Fibroblast of lung (primary cell): ENCODE measurements around the gene FGF22. TPM values are rescaled to one million over a fixed set of nuclear protein-coding genes. Genes with fewer than 3 reads are reported as not detected.

ENCODE experiments used
- DNase-seq, 2 donors: peaks; one replicate each; pipeline versions ENCODE4 v3.0.0 to v3.0.0-alpha.2; 2010; ENCODE audit warnings: low read depth in 2 of 2
- H2AFZ ChIP-seq: 2 replicates; pipeline ENCODE4 v1.5.1; 2012; ENCODE audit warnings: low read length, control low read depth, inconsistent platforms
- H3K27ac ChIP-seq: 2 replicates; pipeline ENCODE4 v1.5.1; 2011; ENCODE audit warnings: low read length, control low read depth; ENCODE audit not compliant: insufficient read depth
- H3K27me3 ChIP-seq: 2 replicates; pipeline ENCODE4 v1.5.1; 2011; ENCODE audit warnings: mild to moderate bottlenecking, low read length; ENCODE audit not compliant: control insufficient read depth, insufficient read depth
- H3K36me3 ChIP-seq: 2 replicates; pipeline ENCODE4 v1.5.1; 2011; ENCODE audit warnings: low read length; ENCODE audit not compliant: control insufficient read depth, insufficient read depth
- H3K4me1 ChIP-seq: 2 replicates; pipeline ENCODE4 v1.5.1; 2011; ENCODE audit warnings: low read length; ENCODE audit not compliant: control insufficient read depth, insufficient read depth; ENCODE audit errors: extremely low read depth
- H3K4me2 ChIP-seq: 2 replicates; pipeline ENCODE4 v1.5.1; 2011; ENCODE audit warnings: low read length, control low read depth; ENCODE audit not compliant: insufficient read depth; ENCODE audit errors: extremely low read depth
- H3K4me3 ChIP-seq, 4 experiments: fragments of 200-600 bp in 1 of 4; sonication (generic) in 1 of 4; replicated peaks in 1 of 4; 2 replicates each; pipeline ENCODE4 v1.5.1; 2011 to 2016; ENCODE audit warnings: low read length in 4 of 4, low read depth in 3 of 4, mild to moderate bottlenecking in 3 of 4, control low read depth in 2 of 4, inconsistent platforms in 1 of 4, mixed read lengths in 1 of 4; ENCODE audit not compliant: insufficient read depth in 1 of 4; ENCODE audit errors: control extremely low read depth in 1 of 4
- H3K79me2 ChIP-seq: 2 replicates; pipeline ENCODE4 v1.5.1; 2012; ENCODE audit warnings: mild to moderate bottlenecking, low read length, inconsistent platforms; ENCODE audit not compliant: control insufficient read depth, insufficient read depth
- H3K9ac ChIP-seq: 2 replicates; pipeline ENCODE4 v1.5.1; 2011; ENCODE audit warnings: mild to moderate bottlenecking, low read length, control low read depth; ENCODE audit not compliant: insufficient read depth
- H3K9me3 ChIP-seq: 2 replicates; pipeline ENCODE4 v1.5.1; 2012; ENCODE audit warnings: low read depth, low read length; ENCODE audit not compliant: control insufficient read depth, insufficient read depth
- H4K20me1 ChIP-seq: 2 replicates; pipeline ENCODE4 v1.5.1; 2011; ENCODE audit warnings: low read length; ENCODE audit not compliant: control insufficient read depth, insufficient read depth; ENCODE audit errors: extremely low read depth
- CTCF ChIP-seq, 2 donors: IDR thresholded peaks in 1 of 2; conservative IDR thresholded peaks in 1 of 2; 1 replicate in 1 of 2; 2 replicates in 1 of 2; pipeline ENCODE4 v1.5.1; 2011 to 2012; ENCODE audit warnings: low read length in 2 of 2, control low read depth in 1 of 2, inconsistent platforms in 1 of 2, low read depth in 1 of 2, mild to moderate bottlenecking in 1 of 2
- EZH2 ChIP-seq: IDR thresholded peaks from 2 replicates; pipeline ENCODE4 v1.5.1; 2012; ENCODE audit warnings: low read length, control low read depth, mild to moderate bottlenecking; ENCODE audit errors: missing control alignments
- polyA plus RNA-seq, 2 donors: library from polyadenylated mRNA; depleted of rRNA in 1 of 2; stranded (reverse) in 1 of 2; unstranded in 1 of 2; fragments of >200 nt; gene quantifications; 2 replicates each; pipeline ENCODE4 v1.2.1, GENCODE V29; 2011 to 2012; ENCODE audit warnings: missing spikeins in 1 of 2
- total RNA-seq: library from RNA; depleted of rRNA; stranded (reverse); fragments of >200 nt; gene quantifications from 2 replicates; pipeline ENCODE4 v1.2.1, GENCODE V29; 2014

The FGF22 gene
- total and polyA plus RNA-seq, 2 donors (not counting 1 experiment from before 2014, with no cell fraction given) = under 0.01 TPM; not detected in 1

- peaks cover 3% of the 10 kb centered on the region for H4K20me1 ChIP-seq
- H3K9ac ChIP-seq = peak overlapping the region; percentile 42
Observed at GRCh38 chr19:658916-659839, 19.5 kb downstream of the FGF22 start.

DNA sequence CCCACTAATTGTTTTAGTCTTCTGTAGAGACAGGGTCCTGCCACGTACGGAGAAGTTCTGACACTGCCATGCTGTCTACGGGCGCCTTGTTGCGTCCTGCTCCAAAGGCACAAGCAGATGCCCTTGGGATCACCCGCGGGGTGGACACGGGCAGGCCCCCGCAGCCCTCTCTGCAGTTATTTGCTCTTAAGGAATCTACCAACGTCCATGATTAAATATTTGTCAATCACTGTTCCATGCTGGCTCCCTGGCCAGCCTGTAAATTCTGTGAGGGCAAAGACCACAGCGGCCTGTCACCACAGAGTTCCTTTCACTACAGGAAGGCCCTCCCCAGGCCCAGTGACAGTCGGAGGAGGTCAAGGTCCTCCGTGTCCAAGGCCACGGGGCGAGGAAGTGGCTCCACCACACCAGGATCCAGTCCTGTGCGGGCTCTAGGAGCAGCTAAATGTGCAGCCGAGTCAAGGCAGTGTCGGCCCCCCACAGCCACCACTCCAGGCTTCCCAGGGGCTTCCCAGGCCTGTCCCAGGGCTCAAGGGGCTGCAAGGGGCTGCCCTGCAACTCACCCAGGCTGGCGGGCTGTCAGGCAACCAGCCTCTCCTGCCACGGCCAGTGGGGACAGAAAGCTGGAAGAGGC is 21.2 kb downstream of the FGF22 start:
- TF ChIP-seq CTCF (conservative IDR thresholded peaks at IDR 0.05 in 1 of 2, IDR thresholded peaks at IDR 0.05 in 1 of 2; ENCODE audit: low read depth in 1 of 2, low read length in 2 of 2) (no peak), EZH2 (no peak)
- H4K20me1 ChIP-seq = peaks cover 3% of the 10 kb centered on the region
- H3K9ac ChIP-seq = peak overlapping the region; percentile 33
- H3K27ac ChIP-seq = peak overlapping the region; percentile 64
- peaks cover 4% of the 10 kb centered on the region for H3K4me1 ChIP-seq
- H3K4me3 ChIP-seq = peak overlapping the region; percentile 45 to 80 (median 70)
- H2AFZ ChIP-seq = no peak overlapping the region
- H3K9me3 ChIP-seq = no peaks in the 10 kb centered on the region
- no peak for DNase-seq
- peaks cover 6% of the 10 kb centered on the region for H3K36me3 ChIP-seq
- peak overlapping the region; percentile 88 for H3K4me2 ChIP-seq
- H3K27me3 ChIP-seq = no peaks in the 10 kb centered on the region
- peaks cover 70% of the 10 kb centered on the region for H3K79me2 ChIP-seq

More at GRCh38 chr19:658916-659839, 19.5 kb downstream of the FGF22 start:
- Histone ChIP-seq H3K27ac (peak overlapping the region; percentile 57), H3K4me3 (no peak overlapping the region), H2AFZ (no peak overlapping the region), H3K4me1 (peaks cover 4% of the 10 kb centered on the region), H3K9me3 (no peaks in the 10 kb centered on the region), H3K79me2 (peaks cover 85% of the 10 kb centered on the region), H3K27me3 (no peaks in the 10 kb centered on the region), H3K4me2 (peak overlapping the region; percentile 35), H3K36me3 (peaks cover 6% of the 10 kb centered on the region)
- peak in 1 of 2 donors; percentile 67 for DNase-seq
- no peak for TF ChIP-seq CTCF (conservative IDR thresholded peaks at IDR 0.05 in 1 of 2, IDR thresholded peaks at IDR 0.05 in 1 of 2; ENCODE audit: low read depth in 1 of 2, low read length in 2 of 2)
- TF ChIP-seq EZH2 = no peak
